A549 (cell line): ENCODE measurements around the gene PCED1B. TPM values are rescaled to one million over a fixed set of nuclear protein-coding genes. Genes with fewer than 3 reads are reported as not detected.

Experiments
- ATAC-seq, 2 experiments: fragments of 200-7000 bp in 1 of 2; fragments of >200 bp in 1 of 2; cut with Nextera tagmentation in 1 of 2; cut with Tn5 transposase in 1 of 2; 3 replicates each; pipeline versions ENCODE4 v1.8.0 to v1.9.1; 2018 to 2020; ENCODE audit warnings: mild to moderate bottlenecking in 1 of 2, moderate library complexity in 1 of 2
- CTCF ChIA-PET: fragments of 300-600 bp; sonication (Branson Sonifier 250); formaldehyde crosslinking; extraction: SDS; loops from one replicate; lab custom pipeline; 2021; ENCODE audit warnings: antibody characterized with exemption, inconsistent platforms; lab: Yijun Ruan, JAX
- POLR2A ChIA-PET: fragments of 350-600 bp; formaldehyde crosslinking; extraction: SDS; loops from one replicate; lab custom pipeline; 2021; ENCODE audit warnings: antibody characterized with exemption, inconsistent platforms; lab: Yijun Ruan, JAX
- DNase-seq, 2 experiments: peaks; one replicate each; pipeline versions ENCODE4 v3.0.0 to v3.0.0-alpha.2; 2011 to 2016; ENCODE audit warnings: low read depth in 1 of 2, low spot score in 1 of 2
- FAIRE-seq: peaks from 2 replicates; lab custom pipeline; 2011; peaks lifted over from hg19 to GRCh38; lab: Jason Lieb, UNC
- H3K27ac ChIP-seq, 2 experiments: fragments of >200 bp; sonication (Bioruptor Twin); formaldehyde crosslinking; 3 replicates each; pipeline ENCODE4 v1.5.1; 2016 to 2017
- H3K4me1 ChIP-seq: fragments of >200 bp; sonication (Bioruptor Twin); formaldehyde crosslinking; 3 replicates; pipeline ENCODE4 v1.6.1; 2016
- H3K4me2 ChIP-seq: fragments of >200 bp; sonication (Bioruptor Twin); formaldehyde crosslinking; 3 replicates; pipeline ENCODE4 v1.6.1; 2016
- H3K4me3 ChIP-seq: fragments of >200 bp; sonication (Bioruptor Twin); formaldehyde crosslinking; 3 replicates; pipeline ENCODE4 v1.5.1; 2016
- H3K9me3 ChIP-seq: fragments of >200 bp; sonication (Bioruptor Twin); formaldehyde crosslinking; 3 replicates; pipeline ENCODE4 v1.6.1; 2016
- BCL3 ChIP-seq: fragments of >200 bp; sonication (Bioruptor Twin); formaldehyde crosslinking; IDR thresholded peaks from 3 replicates; pipeline ENCODE4 v1.6.1; 2016
- CBX2 ChIP-seq: fragments of 200-600 bp; sonication (generic); IDR thresholded peaks from 2 replicates; pipeline ENCODE4 v1.6.1; 2016; ENCODE audit warnings: low read depth, mild to moderate bottlenecking, borderline replicate concordance
- CBX8 ChIP-seq: fragments of 200-600 bp; sonication (generic); IDR thresholded peaks from 2 replicates; pipeline ENCODE4 v1.6.1; 2016
- CEBPB ChIP-seq, 2 experiments: fragments of >200 bp in 1 of 2; sonication (Bioruptor Twin) in 1 of 2; formaldehyde crosslinking in 1 of 2; IDR thresholded peaks; 2 replicates each; pipeline ENCODE4 v1.6.1; 2012 to 2016
- CTCF ChIP-seq: fragments of >200 bp; sonication (Bioruptor Twin); formaldehyde crosslinking; IDR thresholded peaks from 3 replicates; pipeline ENCODE4 v1.5.1; 2016
- EHF ChIP-seq: fragments of 250-450 bp; sonication (Bioruptor Pico); IDR thresholded peaks from 2 replicates; pipeline ENCODE4 v1.5.0; 2020; ENCODE audit warnings: mild to moderate bottlenecking
- EHMT2 ChIP-seq: fragments of 200-600 bp; sonication (generic); IDR thresholded peaks from 2 replicates; pipeline ENCODE4 v1.6.1; 2016; ENCODE audit warnings: antibody characterized with exemption, low read depth, mild to moderate bottlenecking, moderate library complexity
- ELK1 ChIP-seq: fragments of 150-350 bp; IDR thresholded peaks from 2 replicates; pipeline ENCODE4 v1.6.1; 2014; ENCODE audit warnings: low read depth, mild to moderate bottlenecking, low read length
- EP300 ChIP-seq, 2 experiments: fragments of >200 bp; sonication (Bioruptor Twin); formaldehyde crosslinking; IDR thresholded peaks; 2 replicates in 1 of 2; 3 replicates in 1 of 2; pipeline ENCODE4 v1.6.1; 2016 to 2017
- HES2 ChIP-seq: fragments of >200 bp; sonication (Bioruptor Twin); formaldehyde crosslinking; IDR thresholded peaks from 2 replicates; pipeline ENCODE4 v1.6.1; 2016
- HOXA7 ChIP-seq: fragments of 250-450 bp; sonication (Bioruptor Pico); IDR thresholded peaks from 2 replicates; pipeline ENCODE4 v1.5.0; 2020; ENCODE audit warnings: mild to moderate bottlenecking, moderate library complexity
- JUN ChIP-seq, 2 experiments: fragments of >200 bp; sonication (Bioruptor Twin); formaldehyde crosslinking; IDR thresholded peaks; 2 replicates in 1 of 2; 3 replicates in 1 of 2; pipeline ENCODE4 v1.6.1; 2016 to 2017
- MAFK ChIP-seq: fragments of 450-650 bp; IDR thresholded peaks from 2 replicates; pipeline ENCODE4 v1.6.1; 2014; ENCODE audit not compliant: partially characterized antibody
- MAZ ChIP-seq: fragments of 150-350 bp; IDR thresholded peaks from 2 replicates; pipeline ENCODE4 v1.6.1; 2014; ENCODE audit warnings: antibody characterized with exemption, low read depth, low read length, borderline replicate concordance
- NFE2L2 ChIP-seq: fragments of 150-350 bp; conservative IDR thresholded peaks from 2 replicates; pipeline ENCODE4 v1.6.1; 2014; ENCODE audit warnings: low read length
- NR3C1 ChIP-seq: fragments of >200 bp; sonication (Bioruptor Twin); formaldehyde crosslinking; IDR thresholded peaks from 3 replicates; pipeline ENCODE4 v1.6.1; 2017
- PHF8 ChIP-seq: fragments of 200-600 bp; sonication (generic); IDR thresholded peaks from 2 replicates; pipeline ENCODE4 v1.6.1; 2016; ENCODE audit warnings: low read depth, mild to moderate bottlenecking, antibody characterized with exemption, moderate library complexity, borderline replicate concordance
- POLR2AphosphoS2 ChIP-seq: conservative IDR thresholded peaks from 2 replicates; pipeline ENCODE4 v1.6.1; 2012; ENCODE audit warnings: low read length, improper control_type of control experiment, inconsistent platforms
- RARB ChIP-seq: fragments of 250-450 bp; sonication (Bioruptor Pico); IDR thresholded peaks from 2 replicates; pipeline ENCODE4 v1.8.0; 2021; ENCODE audit warnings: mild to moderate bottlenecking, moderate library complexity
- SMC3 ChIP-seq: fragments of >200 bp; sonication (Bioruptor Twin); formaldehyde crosslinking; IDR thresholded peaks from 3 replicates; pipeline ENCODE4 v1.6.1; 2018; ENCODE audit warnings: inconsistent platforms
- SREBF2 ChIP-seq: fragments of 450-650 bp; IDR thresholded peaks from 2 replicates; pipeline ENCODE4 v1.6.1; 2014; ENCODE audit warnings: mild to moderate bottlenecking, moderate library complexity
- TFCP2L1 ChIP-seq: fragments of 250-450 bp; sonication (Bioruptor Pico); IDR thresholded peaks from 2 replicates; pipeline ENCODE4 v1.5.0; 2021; ENCODE audit warnings: mild to moderate bottlenecking
- TP53 ChIP-seq: fragments of 250-450 bp; sonication (Bioruptor Pico); IDR thresholded peaks from 2 replicates; pipeline ENCODE4 v1.5.0; 2021; ENCODE audit warnings: mild to moderate bottlenecking, moderate library complexity
- WGBS: methylation state at CpG from one replicate; pipeline ENCODE4 v1.1.6; 2017; ENCODE audit errors: missing lambda C conversion rate; 5-methylcytosine and 5-hydroxymethylcytosine counted together
- polyA plus RNA-seq, 4 experiments: library from polyadenylated mRNA; depleted of rRNA in 3 of 4; stranded (reverse); fragments of >200 nt; fragmentation: RNase III in 1 of 4; extraction: RNeasy Plus Mini Kit Qiagen cat#74134 plus additional on column Dnase treatment in 1 of 4; gene quantifications; 2 replicates in 3 of 4; 3 replicates in 1 of 4; pipeline ENCODE4 v1.2.3, GENCODE V29; 2011 to 2017
- TF ChIP-seq, protein P1 (sequence below): IDR thresholded peaks from 2 replicates; pipeline ENCODE4 v1.6.1; 2012
- TF ChIP-seq, protein P2 (sequence below): fragments of 450-650 bp; IDR thresholded peaks from 2 replicates; pipeline ENCODE4 v1.6.1; 2014; ENCODE audit warnings: antibody characterized with exemption

Gene PCED1B
- polyA plus RNA-seq, 2 of the 4 experiments (the other 2 are of a cell fraction) = 74.6 to 108 TPM

GRCh38 chr12:47251919-47252318 is 172.5 kb downstream of the PCED1B start:
- Histone ChIP-seq H3K27ac (no peak overlapping the region), H3K4me3 (no peak overlapping the region), H3K4me1 (peaks cover 30% of the 10 kb centered on the region), H3K9me3 (peaks cover 58% of the 10 kb centered on the region), H3K4me2 (no peak overlapping the region)
- TF ChIP-seq ELK1 (no peak), TP53 (CRISPR knock-in tag) (no peak), CBX2 (no peak), CEBPB (IDR thresholded peaks at IDR 0.05) (no peak), CTCF (no peak), SMC3 (no peak), SREBF2 (no peak)
- ChIA-PET POLR2A (no interaction called here), CTCF (no interaction called here)
- 61% methylated on average over 3 of the region's 3 CpGs for WGBS
- FAIRE-seq (no peak), DNase-seq (no peak), ATAC-seq (no peak)

DNA sequence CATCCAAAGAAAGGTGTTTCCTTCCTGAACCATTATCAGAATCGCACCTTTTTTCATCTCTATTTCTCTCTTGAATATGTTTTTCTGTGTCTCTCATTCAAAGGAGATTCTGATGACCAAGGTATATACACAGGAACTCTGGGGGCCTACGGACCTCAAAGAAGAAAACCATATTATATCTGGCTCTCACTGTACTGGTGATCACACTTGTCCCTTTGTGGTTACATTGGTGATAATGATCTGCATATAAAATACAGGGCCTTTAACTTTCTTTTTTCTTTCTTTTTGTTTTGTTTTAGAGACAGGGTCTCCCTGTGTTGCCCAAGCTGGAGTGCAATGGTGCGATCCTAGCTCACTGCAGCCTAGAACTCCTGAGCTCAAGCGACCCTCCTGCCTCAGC is 185.5 kb downstream of the PCED1B start:
- Histone ChIP-seq H3K9me3 (peaks cover 27% of the 10 kb centered on the region), H3K27ac (peak overlapping the region; percentile 16 to 72; a peak in 4 of 6 replicates), H3K4me1 (peaks cover 11% of the 10 kb centered on the region), H3K4me3 (no peak overlapping the region), H3K4me2 (no peak overlapping the region)
- ChIA-PET CTCF (interaction anchor here (0.9 to 1.3 kb wide), 2 partner anchors 12 to 232 kb away, joined by 3 read pairs; no protein-coding TSS in a partner anchor), POLR2A (interaction anchor here (0.6 kb wide), 1 partner anchor 492 kb away, joined by 3 read pairs; no protein-coding TSS in a partner anchor)
- TF ChIP-seq BCL3 (no peak), PHF8 (no peak), NR3C1 (no peak), EP300 (IDR thresholded peaks at IDR 0.05) (no peak), EHMT2 (no peak), CBX8 (no peak)
- TF ChIP-seq, protein P1, sequence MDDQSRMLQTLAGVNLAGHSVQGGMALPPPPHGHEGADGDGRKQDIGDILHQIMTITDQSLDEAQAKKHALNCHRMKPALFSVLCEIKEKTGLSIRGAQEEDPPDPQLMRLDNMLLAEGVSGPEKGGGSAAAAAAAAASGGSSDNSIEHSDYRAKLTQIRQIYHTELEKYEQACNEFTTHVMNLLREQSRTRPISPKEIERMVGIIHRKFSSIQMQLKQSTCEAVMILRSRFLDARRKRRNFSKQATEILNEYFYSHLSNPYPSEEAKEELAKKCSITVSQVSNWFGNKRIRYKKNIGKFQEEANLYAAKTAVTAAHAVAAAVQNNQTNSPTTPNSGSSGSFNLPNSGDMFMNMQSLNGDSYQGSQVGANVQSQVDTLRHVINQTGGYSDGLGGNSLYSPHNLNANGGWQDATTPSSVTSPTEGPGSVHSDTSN = no peak
- WGBS = 89% methylated on average over 4 of the region's 4 CpGs
- FAIRE-seq (no peak), ATAC-seq (no peak), DNase-seq (no peak)

DNA sequence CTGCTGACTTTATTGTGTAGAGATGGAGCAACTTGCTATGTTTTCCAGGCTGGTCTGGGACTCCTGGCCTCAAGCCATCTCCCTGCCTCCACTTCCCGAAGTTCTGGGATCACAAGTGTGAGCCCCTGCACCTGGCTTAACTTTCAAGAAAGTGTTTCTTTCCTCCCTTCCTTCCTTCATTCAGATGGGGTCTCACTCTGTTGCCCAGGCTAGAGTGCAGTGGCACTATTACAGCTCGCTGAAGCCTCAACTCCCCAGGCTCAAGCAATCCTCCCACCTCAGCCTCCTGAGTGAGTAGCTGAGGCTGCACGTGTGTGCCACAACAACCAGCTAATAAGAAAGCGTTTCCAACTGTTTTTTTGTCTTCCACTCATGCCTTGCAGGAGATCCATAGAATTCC is 186.0 kb downstream of the PCED1B start:
- ChIA-PET POLR2A (interaction anchor here (0.6 kb wide), 1 partner anchor 491 kb away, joined by 3 read pairs; no protein-coding TSS in a partner anchor), CTCF (interaction anchor here (0.9 to 1.3 kb wide), 2 partner anchors 12 to 233 kb away, joined by 3 read pairs; no protein-coding TSS in a partner anchor)
- FAIRE-seq (no peak), ATAC-seq (no peak), DNase-seq (no peak)
- peaks cover 27% of the 10 kb centered on the region for H3K9me3 ChIP-seq
- no peak overlapping the region for H3K4me3 ChIP-seq
- H3K4me2 ChIP-seq = no peak overlapping the region
- WGBS = 89% methylated on average over 4 of the region's 4 CpGs
- peak overlapping the region in 1 of 2 experiments; percentile 72; a peak in 4 of 6 replicates for H3K27ac ChIP-seq
- H3K4me1 ChIP-seq = peaks cover 12% of the 10 kb centered on the region
- TF ChIP-seq, protein P2, sequence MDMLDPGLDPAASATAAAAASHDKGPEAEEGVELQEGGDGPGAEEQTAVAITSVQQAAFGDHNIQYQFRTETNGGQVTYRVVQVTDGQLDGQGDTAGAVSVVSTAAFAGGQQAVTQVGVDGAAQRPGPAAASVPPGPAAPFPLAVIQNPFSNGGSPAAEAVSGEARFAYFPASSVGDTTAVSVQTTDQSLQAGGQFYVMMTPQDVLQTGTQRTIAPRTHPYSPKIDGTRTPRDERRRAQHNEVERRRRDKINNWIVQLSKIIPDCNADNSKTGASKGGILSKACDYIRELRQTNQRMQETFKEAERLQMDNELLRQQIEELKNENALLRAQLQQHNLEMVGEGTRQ = no peak
- no peak for TF ChIP-seq MAFK
- TF ChIP-seq SMC3 = no peak
- no peak for TF ChIP-seq NFE2L2
- no peak for TF ChIP-seq RARB
- TF ChIP-seq EHF (CRISPR knock-in tag) = no peak
- no peak for TF ChIP-seq JUN (IDR thresholded peaks at IDR 0.05)
- no peak for TF ChIP-seq MAZ
- TF ChIP-seq HOXA7 (CRISPR knock-in tag) = no peak
- TF ChIP-seq TFCP2L1 (CRISPR knock-in tag) = no peak
- TF ChIP-seq ELK1 = no peak
- TF ChIP-seq BCL3 = no peak
- no peak for TF ChIP-seq HES2
- TF ChIP-seq EP300 (IDR thresholded peaks at IDR 0.05) = no peak
- no peak for TF ChIP-seq POLR2AphosphoS2
